GM12865 (cell line): ENCODE measurements around the gene MMS19.
"Not testable (repeated sequence)": the region's sequence is repeated elsewhere in the genome, so short reads cannot be mapped to it uniquely, and the experiment has no call there.

Experiments
- DNase-seq: peaks from one replicate; pipeline ENCODE4 v3.0.0; 2010; ENCODE audit warnings: low read depth
- H3K4me3 ChIP-seq: 2 replicates; pipeline ENCODE4 v1.5.1; 2011; ENCODE audit warnings: mild to moderate bottlenecking, low read depth, low read length, control low read depth
- CTCF ChIP-seq: IDR thresholded peaks from 2 replicates; pipeline ENCODE4 v1.5.1; 2011; ENCODE audit warnings: low read length, control low read depth, low read depth, inconsistent platforms; ENCODE audit not compliant: insufficient read depth; ENCODE audit errors: missing control alignments

Gene MMS19

GRCh38 chr10:97534746-97535367, 36.6 kb upstream of the MMS19 start:
- DNase-seq, result peak; percentile 64
- peak; percentile 78 for TF ChIP-seq CTCF
- no peak overlapping the region for H3K4me3 ChIP-seq

GRCh38 chr10:97533888-97534287, 35.7 kb upstream of the MMS19 start:
- no peak overlapping the region for H3K4me3 ChIP-seq
- no peak for TF ChIP-seq CTCF
- no peak for DNase-seq

GRCh38 chr10:97532935-97533671, 34.9 kb upstream of the MMS19 start:
- no peak for DNase-seq
- TF ChIP-seq CTCF, result no peak
- H3K4me3 ChIP-seq, result no peak overlapping the region

GRCh38 chr10:97531401-97531986, 33.3 kb upstream of the MMS19 start:
- TF ChIP-seq CTCF, result no peak
- no peak for DNase-seq
- H3K4me3 ChIP-seq, result no peak overlapping the region

- H3K4me3 ChIP-seq, result no peak overlapping the region
- TF ChIP-seq CTCF, result no peak
- no peak for DNase-seq
Measured at GRCh38 chr10:97529685-97530465, 31.7 kb upstream of the MMS19 start.

- not testable (repeated sequence) for H3K4me3 ChIP-seq, DNase-seq
Measured at GRCh38 chr10:97528876-97529275, 30.7 kb upstream of the MMS19 start.

- H3K4me3 ChIP-seq, result no peak overlapping the region
- DNase-seq, result no peak
- no peak for TF ChIP-seq CTCF
Measured at GRCh38 chr10:97525683-97526110, 27.5 kb upstream of the MMS19 start.
